ENCODE results near the gene MARK4. TPM values are rescaled to one million over a fixed set of nuclear protein-coding genes. Genes with fewer than 3 reads are reported as not detected.
A peak's percentile ranks its signal among the peaks of the same experiment; 100 is the strongest.

The MARK4 gene
- total and polyA plus RNA-seq, 12 donors: 13.8 to 45.3 (median 32.0) TPM

GRCh38 chr19:45244133-45244794 is 6.8 kb upstream of the MARK4 start:
- no peak for TF ChIP-seq CTCF (IDR thresholded peaks at IDR 0.05)
- Histone ChIP-seq H3K4me1 (peaks cover 0 to 38% (median 14%) of the 10 kb centered on the region in 9 donors), H3K4me3 (peak overlapping the region in 8 of 10 donors; percentile 12 to 43 (median 38)), H3K27me3 (no peaks in the 10 kb centered on the region), H3K36me3 (no peaks in the 10 kb centered on the region), H3K27ac (peak overlapping the region in 3 of 10 donors; percentile 51 to 80 (median 62)), H3K9me3 (no peaks in the 10 kb centered on the region)
- DNase-seq: no peak
- WGBS, 2 donors: 59 to 65% methylated on average over 15 of the region's 15 CpGs
- no peak for ATAC-seq
- intact Hi-C loops (cut with DNase I): loop anchor here in 2 of 10 donors (10.0 kb wide), 2 partner anchors 49 to 59 kb away; no protein-coding TSS in a partner anchor

GRCh38 chr19:45245334-45245787 is 5.7 kb upstream of the MARK4 start, which contains the start of gene EXOC3L2:
EXOC3L2 (minus strand) TSS chr19:45245407; CDS start chr19:45239045, 6,362 bp downstream.
- H3K27ac ChIP-seq: peak within 1 kb of the TSS; percentile 19 to 80 (median 46)
- ATAC-seq: peak; percentile 47 to 86 (median 70)
- no peaks in the 10 kb centered on the region for H3K9me3 ChIP-seq
- H3K4me3 ChIP-seq: peak within 1 kb of the TSS in 8 of 10 donors; percentile 12 to 43 (median 38)
- intact Hi-C loops (cut with DNase I): loop anchor here in 8 of 10 donors (5.0 to 10.0 kb wide), 6 partner anchors 33 to 513 kb away; no protein-coding TSS in a partner anchor
- peak; percentile 49 to 70 for DNase-seq
- no peak for TF ChIP-seq CTCF (IDR thresholded peaks at IDR 0.05)
- H3K27me3 ChIP-seq: no peaks in the 10 kb centered on the region
- peaks cover 2 to 41% (median 14%) of the 10 kb centered on the region in 9 donors for H3K4me1 ChIP-seq
- WGBS, 2 donors: 33 to 51% methylated on average over 17 of the region's 17 CpGs
- no peaks in the 10 kb centered on the region for H3K36me3 ChIP-seq

GRCh38 chr19:45245826-45246225 is 5.2 kb upstream of the MARK4 start:
- Histone ChIP-seq H3K9me3 (no peaks in the 10 kb centered on the region), H3K4me1 (peaks cover 3 to 46% (median 14%) of the 10 kb centered on the region in 9 donors), H3K27ac (peak overlapping the region; percentile 19 to 80 (median 46)), H3K36me3 (no peaks in the 10 kb centered on the region), H3K4me3 (peak overlapping the region in 3 of 10 donors; percentile 40 to 43 (median 42)), H3K27me3 (no peaks in the 10 kb centered on the region)
- DNase-seq (no peak), ATAC-seq (peak in 5 of 8 donors; percentile 26 to 51 (median 46))
- 42 to 64% methylated on average over 4 of the region's 4 CpGs for WGBS, 2 donors
- intact Hi-C loops (cut with DNase I): loop anchor here in 8 of 10 donors (5.0 to 10.0 kb wide), 6 partner anchors 34 to 514 kb away; no protein-coding TSS in a partner anchor
- no peak for TF ChIP-seq CTCF (IDR thresholded peaks at IDR 0.05)

GRCh38 chr19:45247136-45247535 is 3.9 kb upstream of the MARK4 start:
- DNase-seq: no peak
- no peaks in the 10 kb centered on the region for H3K27me3 ChIP-seq
- intact Hi-C loops (cut with DNase I): loop anchor here in 8 of 10 donors (5.0 to 10.0 kb wide), 6 partner anchors 35 to 515 kb away; no protein-coding TSS in a partner anchor
- ATAC-seq: no peak
- H3K4me1 ChIP-seq: peaks cover 3 to 43% (median 17%) of the 10 kb centered on the region in 9 donors
- H3K36me3 ChIP-seq: no peaks in the 10 kb centered on the region
- no peak for TF ChIP-seq CTCF (IDR thresholded peaks at IDR 0.05)
- 97 to 98% methylated on average over 8 of the region's 8 CpGs for WGBS, 2 donors
- H3K9me3 ChIP-seq: no peaks in the 10 kb centered on the region
- no peak overlapping the region for H3K27ac ChIP-seq
- H3K4me3 ChIP-seq: no peak overlapping the region
